H9 (cell line): Measurements from ENCODE around the gene DLG2. TPM values are rescaled to one million over a fixed set of nuclear protein-coding genes. Genes with fewer than 3 reads are reported as not detected.

Experiments used
- DNase-seq: peaks from one replicate; pipeline ENCODE4 v3.0.0-alpha.2; 2017
- H2AFZ ChIP-seq: one replicate; pipeline ENCODE4 v1.6.1; 2013; ENCODE audit warnings: mild to moderate bottlenecking, low read length, control low read depth, moderate library complexity
- H2AK5ac ChIP-seq: 2 replicates; pipeline ENCODE4 v1.6.1; 2013; ENCODE audit warnings: low read length, control low read depth, mixed read lengths; ENCODE audit not compliant: insufficient read length
- H2BK120ac ChIP-seq: one replicate; pipeline ENCODE4 v1.6.1; 2013; ENCODE audit warnings: low read depth, mild to moderate bottlenecking, low read length, control low read depth, inconsistent platforms; ENCODE audit not compliant: poor library complexity, severe bottlenecking
- H2BK12ac ChIP-seq: 2 replicates; pipeline ENCODE4 v1.6.1; 2013; ENCODE audit warnings: low read length, control low read depth, mixed read lengths, low read depth; ENCODE audit not compliant: insufficient read length
- H2BK15ac ChIP-seq: 2 replicates; pipeline ENCODE4 v1.6.1; 2013; ENCODE audit warnings: low read depth, low read length, control low read depth
- H2BK20ac ChIP-seq: one replicate; pipeline ENCODE4 v1.6.1; 2013; ENCODE audit warnings: low read depth, mild to moderate bottlenecking, low read length, control low read depth, inconsistent platforms; ENCODE audit not compliant: poor library complexity, severe bottlenecking
- H2BK5ac ChIP-seq: 2 replicates; pipeline ENCODE4 v1.6.1; 2013; ENCODE audit warnings: low read length, control low read depth, mixed read lengths; ENCODE audit not compliant: insufficient read length
- H3K14ac ChIP-seq: 2 replicates; pipeline ENCODE4 v1.6.1; 2013; ENCODE audit warnings: low read length, control low read depth; ENCODE audit not compliant: insufficient read depth
- H3K18ac ChIP-seq: 2 replicates; pipeline ENCODE4 v1.6.1; 2013; ENCODE audit warnings: low read depth, mild to moderate bottlenecking, mixed read lengths, low read length, control low read depth; ENCODE audit not compliant: insufficient read length
- H3K23ac ChIP-seq: 2 replicates; pipeline ENCODE4 v1.6.1; 2013; ENCODE audit warnings: low read length, control low read depth, mixed read lengths, low read depth; ENCODE audit not compliant: insufficient read length
- H3K23me2 ChIP-seq: 2 replicates; pipeline ENCODE4 v1.6.1; 2013; ENCODE audit warnings: low read depth, mild to moderate bottlenecking, mixed read lengths, low read length, control low read depth; ENCODE audit not compliant: insufficient read length, poor library complexity, severe bottlenecking
- H3K27ac ChIP-seq: 2 replicates; pipeline ENCODE4 v1.5.1; 2013; ENCODE audit warnings: low read length, control low read depth, mixed read lengths, low read depth; ENCODE audit not compliant: insufficient read length
- H3K27me3 ChIP-seq: 2 replicates; pipeline ENCODE4 v1.6.1; 2013; ENCODE audit warnings: low read length, control low read depth, inconsistent platforms; ENCODE audit not compliant: insufficient read depth
- H3K4ac ChIP-seq: 2 replicates; pipeline ENCODE4 v1.6.1; 2013; ENCODE audit warnings: low read depth, mild to moderate bottlenecking, control low read depth, inconsistent platforms, low read length, moderate library complexity
- H3K4me1 ChIP-seq: 2 replicates; pipeline ENCODE4 v1.6.1; 2013; ENCODE audit warnings: low read length, control low read depth, inconsistent platforms; ENCODE audit not compliant: insufficient read depth
- H3K4me2 ChIP-seq: 2 replicates; pipeline ENCODE4 v1.6.1; 2013; ENCODE audit warnings: low read length, control low read depth, mixed read lengths; ENCODE audit not compliant: insufficient read length, insufficient read depth
- H3K56ac ChIP-seq: 2 replicates; pipeline ENCODE4 v1.6.1; 2013; ENCODE audit warnings: low read depth, mild to moderate bottlenecking, mixed read lengths, low read length, control low read depth; ENCODE audit not compliant: insufficient read length
- H3K79me1 ChIP-seq: 2 replicates; pipeline ENCODE4 v1.6.1; 2013; ENCODE audit warnings: low read depth, mild to moderate bottlenecking, moderate library complexity, low read length, control low read depth, inconsistent platforms; ENCODE audit not compliant: insufficient read depth, poor library complexity, severe bottlenecking
- H3K79me2 ChIP-seq: 2 replicates; pipeline ENCODE4 v1.6.1; 2013; ENCODE audit warnings: low read length, control low read depth, inconsistent platforms; ENCODE audit not compliant: insufficient read depth
- H3K9ac ChIP-seq: 2 replicates; pipeline ENCODE4 v1.6.1; 2013; ENCODE audit warnings: low read length, control low read depth, mixed read lengths; ENCODE audit not compliant: insufficient read length; ENCODE audit errors: extremely low read depth
- H3K9me3 ChIP-seq: one replicate; pipeline ENCODE4 v1.6.1; 2013; ENCODE audit warnings: low read depth, low read length, inconsistent platforms; ENCODE audit not compliant: control insufficient read depth
- H3T11ph ChIP-seq: one replicate; pipeline ENCODE4 v1.6.1; 2013; ENCODE audit warnings: mild to moderate bottlenecking, low read length, control low read depth, inconsistent platforms
- H4K20me1 ChIP-seq: one replicate; pipeline ENCODE4 v1.6.1; 2013; ENCODE audit not compliant: control insufficient read depth, insufficient read length, insufficient read depth
- H4K5ac ChIP-seq: 2 replicates; pipeline ENCODE4 v1.6.1; 2013; ENCODE audit warnings: low read depth, mild to moderate bottlenecking, mixed read lengths, low read length, control low read depth; ENCODE audit not compliant: insufficient read length
- H4K8ac ChIP-seq: replicated peaks from 2 replicates; pipeline ENCODE4 v1.6.1; 2013; ENCODE audit warnings: low read length, control low read depth, mixed read lengths, low read depth; ENCODE audit not compliant: insufficient read length
- H4K91ac ChIP-seq: 2 replicates; pipeline ENCODE4 v1.6.1; 2013; ENCODE audit warnings: low read depth, mild to moderate bottlenecking, moderate library complexity, mixed read lengths, low read length, control low read depth; ENCODE audit not compliant: insufficient read length
- H3K27ac Mint-ChIP-seq, 3 experiments: 2 replicates in 2 of 3; 3 replicates in 1 of 3; pipeline ENCODE4 v1.8.0; 2020 to 2021; ENCODE audit warnings: mixed read lengths in 3 of 3, mild to moderate bottlenecking in 1 of 3, moderate library complexity in 1 of 3
- H3K27me3 Mint-ChIP-seq: 2 replicates; pipeline ENCODE4 v1.8.0; 2021; ENCODE audit warnings: low read depth, mild to moderate bottlenecking, moderate library complexity, mixed read lengths
- H3K36me3 Mint-ChIP-seq, 3 experiments: 2 replicates in 2 of 3; 3 replicates in 1 of 3; pipeline ENCODE4 v1.8.0; 2020 to 2021; ENCODE audit warnings: low read depth in 3 of 3, mixed read lengths in 3 of 3; ENCODE audit not compliant: insufficient read depth in 1 of 3
- H3K4me1 Mint-ChIP-seq, 2 experiments: 2 replicates each; pipeline ENCODE4 v1.8.0; 2020; ENCODE audit warnings: mixed read lengths in 2 of 2
- H3K4me3 Mint-ChIP-seq, 2 experiments: 2 replicates in 1 of 2; 3 replicates in 1 of 2; pipeline ENCODE4 v1.8.0; 2020 to 2021; ENCODE audit warnings: mild to moderate bottlenecking in 2 of 2, mixed read lengths in 2 of 2, moderate library complexity in 1 of 2
- H3K9me3 Mint-ChIP-seq, 2 experiments: 2 replicates in 1 of 2; 3 replicates in 1 of 2; pipeline ENCODE4 v1.8.0; 2020; ENCODE audit warnings: mild to moderate bottlenecking in 2 of 2, mixed read lengths in 2 of 2, moderate library complexity in 1 of 2
- CTCF ChIP-seq: fragments of 200-600 bp; sonication (generic); conservative IDR thresholded peaks from 3 replicates; pipeline ENCODE4 v1.8.0; 2021; ENCODE audit warnings: antibody characterized with exemption, mild to moderate bottlenecking
- WGBS: extraction: QIAGEN DNeasy Blood & Tissue Kit; methylation state at CpG from one replicate; pipeline ENCODE4 v1.1.7; 2013; ENCODE audit warnings: missing lambda C conversion rate, low lambda C conversion rate, mixed read lengths; ENCODE audit not compliant: insufficient read length; ENCODE audit errors: extremely low coverage; 5-methylcytosine and 5-hydroxymethylcytosine counted together
- total RNA-seq: library from RNA; stranded (reverse); gene quantifications from 2 replicates; pipeline ENCODE4 v1.2.1, GENCODE V29; 2021

The DLG2 gene
- total RNA-seq, 1 experiment from 2014 or later, result 8.0 TPM

GRCh38 chr11:84241343-84242131 is 1385.6 kb downstream of the DLG2 start:
- DNase-seq, result no peak
- Histone ChIP-seq H3K14ac (no peak overlapping the region), H3K4me1 (peaks cover 1% of the 10 kb centered on the region; the same call in 1 of the 2 replicates), H2BK15ac (no peak overlapping the region), H3K79me2 (no peaks in the 10 kb centered on the region), H3K18ac (no peak overlapping the region), H3K79me1 (no peaks in the 10 kb centered on the region), H3K9ac (no peak overlapping the region), H3K56ac (no peak overlapping the region), H3T11ph (no peak overlapping the region), H2BK120ac (no peak overlapping the region), H2AFZ (no peak overlapping the region), H3K9me3 (no peaks in the 10 kb centered on the region), H4K20me1 (no peaks in the 10 kb centered on the region), H2BK20ac (no peak overlapping the region), H3K23ac (no peak overlapping the region), H2AK5ac (no peak overlapping the region), H3K23me2 (no peaks in the 10 kb centered on the region), H2BK12ac (no peak overlapping the region), H4K91ac (no peak overlapping the region), H4K5ac (no peak overlapping the region), H2BK5ac (no peak overlapping the region), H4K8ac (no peak overlapping the region), H3K27ac (peak overlapping the region; percentile 39), H3K4ac (no peak overlapping the region), H3K27me3 (no peaks in the 10 kb centered on the region), H3K4me2 (no peak overlapping the region)
- H3K36me3 Mint-ChIP-seq, result no peaks in the 10 kb centered on the region
- WGBS, result no CpG with 5 or more reads among the region's 5 CpGs
- H3K4me3 Mint-ChIP-seq, result no peak overlapping the region
- peak overlapping the region; percentile 17 to 96 (median 69); a peak in 6 of 7 replicates for H3K27ac Mint-ChIP-seq
- H3K4me1 Mint-ChIP-seq, result peaks cover 12 to 21% of the 10 kb centered on the region in 2 experiments
- no peaks in the 10 kb centered on the region for H3K27me3 Mint-ChIP-seq
- H3K9me3 Mint-ChIP-seq, result no peaks in the 10 kb centered on the region
- no peak for TF ChIP-seq CTCF
